Adipocyte (in vitro differentiated cells): ENCODE measurements around the gene GABARAP.

Experiments used
- DNase-seq: peaks from one replicate; pipeline ENCODE4 v3.0.0-alpha.2; 2015; ENCODE audit warnings: low read depth
- H3K27me3 ChIP-seq: replicated peaks from 2 replicates; pipeline ENCODE4 v1.7.0; 2013; ENCODE audit warnings: mild to moderate bottlenecking, low read length, moderate library complexity; ENCODE audit not compliant: control insufficient read depth, insufficient read depth
- H3K36me3 ChIP-seq: 2 replicates; pipeline ENCODE4 v1.7.0; 2013; ENCODE audit warnings: low read length, mild to moderate bottlenecking, moderate library complexity; ENCODE audit not compliant: control insufficient read depth, insufficient read depth, severe bottlenecking
- H3K4me1 ChIP-seq: 2 replicates; pipeline ENCODE4 v1.7.0; 2013; ENCODE audit warnings: mild to moderate bottlenecking, low read length, moderate library complexity; ENCODE audit not compliant: control insufficient read depth, insufficient read depth
- H3K4me3 ChIP-seq: 2 replicates; pipeline ENCODE4 v1.7.0; 2013; ENCODE audit warnings: mild to moderate bottlenecking, low read length, moderate library complexity
- H3K9ac ChIP-seq: 2 replicates; pipeline ENCODE4 v1.7.0; 2013; ENCODE audit warnings: mild to moderate bottlenecking, low read length, moderate library complexity
- H3K9me3 ChIP-seq: 2 replicates; pipeline ENCODE4 v1.7.0; 2013; ENCODE audit warnings: mild to moderate bottlenecking, low read length, moderate library complexity; ENCODE audit not compliant: control insufficient read depth

Gene GABARAP

GRCh38 chr17:7281074-7281952 is 39.1 kb upstream of the GABARAP start, which contains the start of gene SLC2A4:
SLC2A4 (plus strand) TSS chr17:7281718; CDS start chr17:7281935, 217 bp downstream.
- Histone ChIP-seq H3K9ac (peak within 1 kb of the TSS; percentile 81), H3K27me3 (peaks cover 18% of the 10 kb centered on the region), H3K4me3 (peak within 1 kb of the TSS; percentile 79), H3K36me3 (peaks cover 24% of the 10 kb centered on the region), H3K9me3 (no peaks in the 10 kb centered on the region), H3K4me1 (peaks cover 18% of the 10 kb centered on the region)
- DNase-seq: peak; percentile 98

GRCh38 chr17:7280519-7281073 is 38.3 kb upstream of the GABARAP start:
- H3K4me1 ChIP-seq: peaks cover 18% of the 10 kb centered on the region
- peak overlapping the region; percentile 79 for H3K4me3 ChIP-seq
- DNase-seq: peak; percentile 92
- peaks cover 17% of the 10 kb centered on the region for H3K36me3 ChIP-seq
- peaks cover 18% of the 10 kb centered on the region for H3K27me3 ChIP-seq
- H3K9me3 ChIP-seq: no peaks in the 10 kb centered on the region
- H3K9ac ChIP-seq: peak overlapping the region; percentile 71

GRCh38 chr17:7279448-7279847 is 37.2 kb upstream of the GABARAP start:
- peaks cover 13% of the 10 kb centered on the region for H3K27me3 ChIP-seq
- no peaks in the 10 kb centered on the region for H3K9me3 ChIP-seq
- peaks cover 8% of the 10 kb centered on the region for H3K36me3 ChIP-seq
- H3K4me1 ChIP-seq: peaks cover 18% of the 10 kb centered on the region
- H3K9ac ChIP-seq: no peak overlapping the region
- DNase-seq: no peak
- no peak overlapping the region for H3K4me3 ChIP-seq

GRCh38 chr17:7266784-7267183 is 24.5 kb upstream of the GABARAP start:
- Histone ChIP-seq H3K4me1 (peaks cover 34% of the 10 kb centered on the region), H3K36me3 (no peaks in the 10 kb centered on the region)

GRCh38 chr17:7263801-7264078 is 21.5 kb upstream of the GABARAP start:
- no peak for DNase-seq
- H3K4me3 ChIP-seq: no peak overlapping the region
- H3K27me3 ChIP-seq: no peaks in the 10 kb centered on the region
- peaks cover 9% of the 10 kb centered on the region for H3K36me3 ChIP-seq
- H3K9ac ChIP-seq: no peak overlapping the region
- H3K9me3 ChIP-seq: no peaks in the 10 kb centered on the region
- peaks cover 46% of the 10 kb centered on the region for H3K4me1 ChIP-seq

More at GRCh38 chr17:7266784-7267183, 24.5 kb upstream of the GABARAP start:
- peak; percentile 37 for DNase-seq
- Histone ChIP-seq H3K9ac (no peak overlapping the region), H3K9me3 (no peaks in the 10 kb centered on the region), H3K27me3 (no peaks in the 10 kb centered on the region), H3K4me3 (no peak overlapping the region)

GRCh38 chr17:7262935-7263800 is 20.9 kb upstream of the GABARAP start:
- H3K27me3 ChIP-seq: no peaks in the 10 kb centered on the region
- H3K9me3 ChIP-seq: no peaks in the 10 kb centered on the region
- peak overlapping the region; percentile 23 for H3K9ac ChIP-seq
- H3K4me1 ChIP-seq: peaks cover 47% of the 10 kb centered on the region
- peak overlapping the region; percentile 35 for H3K4me3 ChIP-seq
- DNase-seq: no peak
- H3K36me3 ChIP-seq: peaks cover 13% of the 10 kb centered on the region

GRCh38 chr17:7262192-7262934 is 20.1 kb upstream of the GABARAP start, which contains the start of gene CLDN7:
CLDN7 (minus strand) TSS chr17:7262478; CDS start chr17:7262043, 435 bp downstream.
- Histone ChIP-seq H3K9me3 (no peaks in the 10 kb centered on the region), H3K27me3 (no peaks in the 10 kb centered on the region), H3K4me3 (peak within 1 kb of the TSS; percentile 68), H3K36me3 (peaks cover 17% of the 10 kb centered on the region), H3K4me1 (peaks cover 47% of the 10 kb centered on the region), H3K9ac (peak within 1 kb of the TSS; percentile 69)
- DNase-seq: no peak

- Histone ChIP-seq H3K4me3 (peak overlapping the region; percentile 68), H3K27me3 (no peaks in the 10 kb centered on the region), H3K9me3 (no peaks in the 10 kb centered on the region), H3K9ac (peak overlapping the region; percentile 69), H3K4me1 (peaks cover 42% of the 10 kb centered on the region), H3K36me3 (peaks cover 24% of the 10 kb centered on the region)
- no peak for DNase-seq
Observed at GRCh38 chr17:7261379-7262191, 19.3 kb upstream of the GABARAP start.

GRCh38 chr17:7260651-7261378 is 18.6 kb upstream of the GABARAP start:
- Histone ChIP-seq H3K4me1 (peaks cover 41% of the 10 kb centered on the region), H3K36me3 (peaks cover 28% of the 10 kb centered on the region), H3K9ac (peak overlapping the region; percentile 69), H3K27me3 (no peaks in the 10 kb centered on the region), H3K4me3 (peak overlapping the region; percentile 68), H3K9me3 (no peaks in the 10 kb centered on the region)
- no peak for DNase-seq
